ENCODE results near the gene FCN1.

The FCN1 gene

GRCh38 chr9:134888603-134889190 lies 29.0 kb downstream of the FCN1 start:
- H3K36me3 ChIP-seq (ENCODE audit: control insufficient read depth, insufficient read depth, low read length), result no peaks in the 10 kb centered on the region
- no peak overlapping the region for H3K27ac ChIP-seq (ENCODE audit: low read depth, low read length)
- H3K4me3 ChIP-seq (ENCODE audit: low read length), result no peak overlapping the region
- H3K27me3 ChIP-seq (ENCODE audit: control insufficient read depth, insufficient read depth, low read length), result no peaks in the 10 kb centered on the region
- H3K4me1 ChIP-seq (ENCODE audit: control insufficient read depth, insufficient read depth, low read length), result no peaks in the 10 kb centered on the region
- no peak overlapping the region for H3K9ac ChIP-seq (ENCODE audit: low read length)

GRCh38 chr9:134887686-134888602 lies 29.8 kb downstream of the FCN1 start:
- no peaks in the 10 kb centered on the region for H3K4me1 ChIP-seq (ENCODE audit: control insufficient read depth, insufficient read depth, low read length)
- H3K4me3 ChIP-seq (ENCODE audit: low read length), result no peak overlapping the region
- no peaks in the 10 kb centered on the region for H3K27me3 ChIP-seq (ENCODE audit: control insufficient read depth, insufficient read depth, low read length)
- H3K27ac ChIP-seq (ENCODE audit: low read depth, low read length), result no peak overlapping the region
- no peaks in the 10 kb centered on the region for H3K36me3 ChIP-seq (ENCODE audit: control insufficient read depth, insufficient read depth, low read length)
- H3K9ac ChIP-seq (ENCODE audit: low read length), result no peak overlapping the region

GRCh38 chr9:134887219-134887618 lies 30.5 kb downstream of the FCN1 start:
- no peak overlapping the region for H3K9ac ChIP-seq (ENCODE audit: low read length)
- H3K27me3 ChIP-seq (ENCODE audit: control insufficient read depth, insufficient read depth, low read length), result no peaks in the 10 kb centered on the region
- H3K4me1 ChIP-seq (ENCODE audit: control insufficient read depth, insufficient read depth, low read length), result no peaks in the 10 kb centered on the region
- no peaks in the 10 kb centered on the region for H3K36me3 ChIP-seq (ENCODE audit: control insufficient read depth, insufficient read depth, low read length)
- no peak overlapping the region for H3K4me3 ChIP-seq (ENCODE audit: low read length)
- no peak overlapping the region for H3K27ac ChIP-seq (ENCODE audit: low read depth, low read length)

GRCh38 chr9:134886413-134886913 lies 31.2 kb downstream of the FCN1 start:
- Histone ChIP-seq H3K27ac (ENCODE audit: low read depth, low read length) (no peak overlapping the region), H3K9ac (ENCODE audit: low read length) (no peak overlapping the region), H3K36me3 (ENCODE audit: control insufficient read depth, insufficient read depth, low read length) (no peaks in the 10 kb centered on the region), H3K4me1 (ENCODE audit: control insufficient read depth, insufficient read depth, low read length) (no peaks in the 10 kb centered on the region), H3K4me3 (ENCODE audit: low read length) (no peak overlapping the region), H3K27me3 (ENCODE audit: control insufficient read depth, insufficient read depth, low read length) (no peaks in the 10 kb centered on the region)

GRCh38 chr9:134885679-134886412 lies 31.9 kb downstream of the FCN1 start:
- Histone ChIP-seq H3K9ac (ENCODE audit: low read length) (no peak overlapping the region), H3K27me3 (ENCODE audit: control insufficient read depth, insufficient read depth, low read length) (no peaks in the 10 kb centered on the region), H3K27ac (ENCODE audit: low read depth, low read length) (no peak overlapping the region), H3K4me1 (ENCODE audit: control insufficient read depth, insufficient read depth, low read length) (no peaks in the 10 kb centered on the region), H3K4me3 (ENCODE audit: low read length) (no peak overlapping the region), H3K36me3 (ENCODE audit: control insufficient read depth, insufficient read depth, low read length) (no peaks in the 10 kb centered on the region)

- H3K4me1 ChIP-seq (ENCODE audit: control insufficient read depth, insufficient read depth, low read length), result no peaks in the 10 kb centered on the region
- H3K36me3 ChIP-seq (ENCODE audit: control insufficient read depth, insufficient read depth, low read length), result no peaks in the 10 kb centered on the region
- H3K4me3 ChIP-seq (ENCODE audit: low read length), result no peak overlapping the region
- no peak overlapping the region for H3K9ac ChIP-seq (ENCODE audit: low read length)
- no peaks in the 10 kb centered on the region for H3K27me3 ChIP-seq (ENCODE audit: control insufficient read depth, insufficient read depth, low read length)
- H3K27ac ChIP-seq (ENCODE audit: low read depth, low read length), result no peak overlapping the region
Measured at GRCh38 chr9:134885001-134885678, 32.6 kb downstream of the FCN1 start.

GRCh38 chr9:134884492-134884891 lies 33.2 kb downstream of the FCN1 start:
- Histone ChIP-seq H3K27me3 (ENCODE audit: control insufficient read depth, insufficient read depth, low read length) (no peaks in the 10 kb centered on the region), H3K4me3 (ENCODE audit: low read length) (no peak overlapping the region), H3K36me3 (ENCODE audit: control insufficient read depth, insufficient read depth, low read length) (no peaks in the 10 kb centered on the region), H3K4me1 (ENCODE audit: control insufficient read depth, insufficient read depth, low read length) (no peaks in the 10 kb centered on the region), H3K27ac (ENCODE audit: low read depth, low read length) (no peak overlapping the region), H3K9ac (ENCODE audit: low read length) (no peak overlapping the region)

- Histone ChIP-seq H3K27ac (ENCODE audit: low read depth, low read length) (no peak overlapping the region), H3K4me3 (ENCODE audit: low read length) (no peak overlapping the region), H3K9ac (ENCODE audit: low read length) (no peak overlapping the region), H3K4me1 (ENCODE audit: control insufficient read depth, insufficient read depth, low read length) (no peaks in the 10 kb centered on the region), H3K27me3 (ENCODE audit: control insufficient read depth, insufficient read depth, low read length) (no peaks in the 10 kb centered on the region), H3K36me3 (ENCODE audit: control insufficient read depth, insufficient read depth, low read length) (no peaks in the 10 kb centered on the region)
Measured at GRCh38 chr9:134883040-134883782, 34.5 kb downstream of the FCN1 start.

GRCh38 chr9:134882204-134882785 lies 35.4 kb downstream of the FCN1 start:
- no peak overlapping the region for H3K9ac ChIP-seq (ENCODE audit: low read length)
- no peaks in the 10 kb centered on the region for H3K27me3 ChIP-seq (ENCODE audit: control insufficient read depth, insufficient read depth, low read length)
- no peak overlapping the region for H3K27ac ChIP-seq (ENCODE audit: low read depth, low read length)
- H3K36me3 ChIP-seq (ENCODE audit: control insufficient read depth, insufficient read depth, low read length), result no peaks in the 10 kb centered on the region
- H3K4me3 ChIP-seq (ENCODE audit: low read length), result no peak overlapping the region
- no peaks in the 10 kb centered on the region for H3K4me1 ChIP-seq (ENCODE audit: control insufficient read depth, insufficient read depth, low read length)

- Histone ChIP-seq H3K36me3 (ENCODE audit: control insufficient read depth, insufficient read depth, low read length) (no peaks in the 10 kb centered on the region), H3K27ac (ENCODE audit: low read depth, low read length) (no peak overlapping the region), H3K9ac (ENCODE audit: low read length) (no peak overlapping the region), H3K4me3 (ENCODE audit: low read length) (no peak overlapping the region), H3K27me3 (ENCODE audit: control insufficient read depth, insufficient read depth, low read length) (no peaks in the 10 kb centered on the region), H3K4me1 (ENCODE audit: control insufficient read depth, insufficient read depth, low read length) (no peaks in the 10 kb centered on the region)
Measured at GRCh38 chr9:134881313-134881670, 36.4 kb downstream of the FCN1 start.

- H3K27ac ChIP-seq (ENCODE audit: low read depth, low read length), result no peak within 1 kb of the TSS
Measured at GRCh38 chr9:134880484-134881312, 37.0 kb downstream of the FCN1 start, which contains the start of gene FCN2. Gene FCN2, plus strand, starts transcription at chr9:134880810. Its CDS starts 12 bp downstream, at chr9:134880822.

More at GRCh38 chr9:134880484-134881312, 37.0 kb downstream of the FCN1 start, which contains the start of gene FCN2:
- no peaks in the 10 kb centered on the region for H3K4me1 ChIP-seq (ENCODE audit: control insufficient read depth, insufficient read depth, low read length)
- H3K4me3 ChIP-seq (ENCODE audit: low read length), result no peak within 1 kb of the TSS
- H3K27me3 ChIP-seq (ENCODE audit: control insufficient read depth, insufficient read depth, low read length), result no peaks in the 10 kb centered on the region
- H3K9ac ChIP-seq (ENCODE audit: low read length), result no peak within 1 kb of the TSS
- H3K36me3 ChIP-seq (ENCODE audit: control insufficient read depth, insufficient read depth, low read length), result no peaks in the 10 kb centered on the region
